ENCODE measurements around the gene ADGRF3.
"Not testable (repeated sequence)": the region's sequence is repeated elsewhere in the genome, so short reads cannot be mapped to it uniquely, and the experiment has no call there.

Gene ADGRF3, protein sequence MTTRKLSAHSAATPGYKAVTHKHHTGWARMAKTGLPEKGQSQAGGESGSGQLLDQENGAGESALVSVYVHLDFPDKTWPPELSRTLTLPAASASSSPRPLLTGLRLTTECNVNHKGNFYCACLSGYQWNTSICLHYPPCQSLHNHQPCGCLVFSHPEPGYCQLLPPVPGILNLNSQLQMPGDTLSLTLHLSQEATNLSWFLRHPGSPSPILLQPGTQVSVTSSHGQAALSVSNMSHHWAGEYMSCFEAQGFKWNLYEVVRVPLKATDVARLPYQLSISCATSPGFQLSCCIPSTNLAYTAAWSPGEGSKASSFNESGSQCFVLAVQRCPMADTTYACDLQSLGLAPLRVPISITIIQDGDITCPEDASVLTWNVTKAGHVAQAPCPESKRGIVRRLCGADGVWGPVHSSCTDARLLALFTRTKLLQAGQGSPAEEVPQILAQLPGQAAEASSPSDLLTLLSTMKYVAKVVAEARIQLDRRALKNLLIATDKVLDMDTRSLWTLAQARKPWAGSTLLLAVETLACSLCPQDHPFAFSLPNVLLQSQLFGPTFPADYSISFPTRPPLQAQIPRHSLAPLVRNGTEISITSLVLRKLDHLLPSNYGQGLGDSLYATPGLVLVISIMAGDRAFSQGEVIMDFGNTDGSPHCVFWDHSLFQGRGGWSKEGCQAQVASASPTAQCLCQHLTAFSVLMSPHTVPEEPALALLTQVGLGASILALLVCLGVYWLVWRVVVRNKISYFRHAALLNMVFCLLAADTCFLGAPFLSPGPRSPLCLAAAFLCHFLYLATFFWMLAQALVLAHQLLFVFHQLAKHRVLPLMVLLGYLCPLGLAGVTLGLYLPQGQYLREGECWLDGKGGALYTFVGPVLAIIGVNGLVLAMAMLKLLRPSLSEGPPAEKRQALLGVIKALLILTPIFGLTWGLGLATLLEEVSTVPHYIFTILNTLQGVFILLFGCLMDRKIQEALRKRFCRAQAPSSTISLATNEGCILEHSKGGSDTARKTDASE

DNA sequence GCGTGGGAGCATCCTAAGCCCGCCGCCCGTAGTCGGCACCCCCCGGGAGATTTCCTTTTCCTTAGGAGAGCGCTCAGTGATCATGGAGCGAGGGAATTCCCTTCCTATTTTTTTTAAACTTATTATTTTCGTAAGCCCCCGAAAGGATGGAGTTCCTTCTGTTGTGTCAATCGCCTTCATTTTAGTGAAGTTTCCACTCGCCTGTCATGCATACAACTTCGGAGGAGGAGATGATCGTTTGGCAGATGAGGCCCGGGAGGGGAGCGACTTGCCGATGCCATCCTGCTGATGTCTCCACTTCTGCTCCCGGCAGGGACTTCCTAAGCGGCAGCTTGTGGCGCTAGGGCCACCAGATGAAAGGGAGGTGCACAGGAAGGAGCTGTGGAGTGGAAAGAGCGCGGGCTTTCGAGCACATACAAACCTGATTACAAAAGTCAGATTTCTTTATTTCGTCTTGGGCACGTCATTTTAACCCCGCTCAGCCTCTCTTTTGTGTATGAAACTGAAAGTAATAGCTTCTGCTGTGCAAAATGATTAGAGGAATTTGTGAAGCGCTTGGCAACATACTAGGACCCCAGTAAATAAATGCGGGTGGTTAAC is at the start of gene ADGRF3:
ADGRF3 (minus strand) TSS at position 336 of the 600 bp plus-strand sequence. CDS start 555 bp downstream, outside the sequence.
- no peak for FAIRE-seq

DNA sequence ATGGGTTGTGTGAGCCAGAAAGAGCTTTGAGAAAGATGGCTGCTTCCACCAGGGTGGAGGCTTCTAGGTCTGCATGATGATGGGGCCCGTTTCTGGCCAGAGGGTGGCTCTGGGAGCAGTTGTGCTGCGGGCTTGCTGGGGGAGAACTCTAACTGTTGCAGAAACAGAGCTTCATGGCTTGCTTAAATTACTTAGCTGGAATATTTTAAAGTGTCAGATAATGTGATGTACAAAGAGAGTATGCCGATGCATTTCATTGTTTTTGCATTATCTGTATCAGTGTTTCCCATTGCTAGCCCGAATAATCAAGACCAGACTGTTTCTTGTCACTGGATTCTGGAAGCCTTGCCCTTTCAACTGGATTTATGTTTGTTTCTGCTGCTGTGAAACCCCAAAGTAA is 48.8 kb upstream of the ADGRF3 start:
- no peak for FAIRE-seq

DNA sequence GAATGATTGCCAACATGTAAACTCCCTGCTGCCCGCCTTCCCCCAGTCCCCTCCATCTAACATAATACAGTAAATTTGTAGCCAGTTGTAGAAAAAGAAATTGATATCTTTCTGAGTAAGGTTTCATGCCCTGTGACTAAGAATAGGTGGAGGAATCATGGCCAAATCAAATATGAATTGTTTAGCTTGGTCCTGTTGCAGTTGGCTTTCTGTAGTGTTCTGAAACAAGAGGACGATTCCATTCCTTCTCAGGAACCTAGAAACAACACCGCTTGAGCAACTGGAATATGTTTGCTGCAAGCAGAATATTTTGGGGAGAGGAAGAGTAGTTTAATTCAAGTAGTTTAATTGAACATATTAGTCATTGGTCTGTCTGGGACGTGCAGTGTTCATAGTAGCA is 48.1 kb upstream of the ADGRF3 start:
- no peak for FAIRE-seq

DNA sequence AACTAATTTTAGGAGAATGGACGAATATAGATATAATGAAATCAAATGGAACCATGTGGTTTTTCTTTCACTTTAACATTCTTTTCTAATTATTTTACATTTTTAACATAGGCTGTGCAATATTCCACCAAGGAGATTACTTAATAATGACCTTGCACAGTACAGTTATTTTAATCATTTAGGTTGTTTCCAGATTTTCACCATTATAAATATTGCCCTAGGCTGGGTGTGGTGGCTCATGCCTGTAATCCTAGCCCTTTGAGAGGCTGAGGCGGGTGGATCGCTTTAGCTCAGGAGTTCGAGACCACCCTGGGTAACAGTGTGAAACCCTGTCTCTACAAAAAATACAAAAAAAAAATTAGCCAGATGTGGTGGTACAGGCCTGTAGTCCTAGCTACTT is 40.6 kb upstream of the ADGRF3 start:
- no peak for FAIRE-seq

DNA sequence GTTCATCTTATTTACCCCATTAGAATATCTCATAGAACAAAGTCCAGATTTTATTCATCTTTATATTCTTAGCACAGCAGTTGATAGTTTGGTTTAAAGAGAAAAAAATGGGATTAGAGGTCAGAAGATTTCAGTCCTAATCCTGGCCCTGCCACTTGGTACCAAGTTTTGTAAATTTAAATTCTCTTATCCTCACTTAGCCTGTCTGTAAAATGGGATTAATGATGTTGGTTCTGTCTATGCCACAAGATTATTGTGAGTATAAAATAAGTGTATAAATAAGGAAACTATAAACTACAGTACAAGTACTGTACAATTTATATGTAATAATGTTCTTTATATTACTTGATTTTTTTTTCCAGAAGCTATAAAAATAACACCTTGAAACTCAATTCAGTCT is 38.0 kb upstream of the ADGRF3 start:
- FAIRE-seq, result no peak

DNA sequence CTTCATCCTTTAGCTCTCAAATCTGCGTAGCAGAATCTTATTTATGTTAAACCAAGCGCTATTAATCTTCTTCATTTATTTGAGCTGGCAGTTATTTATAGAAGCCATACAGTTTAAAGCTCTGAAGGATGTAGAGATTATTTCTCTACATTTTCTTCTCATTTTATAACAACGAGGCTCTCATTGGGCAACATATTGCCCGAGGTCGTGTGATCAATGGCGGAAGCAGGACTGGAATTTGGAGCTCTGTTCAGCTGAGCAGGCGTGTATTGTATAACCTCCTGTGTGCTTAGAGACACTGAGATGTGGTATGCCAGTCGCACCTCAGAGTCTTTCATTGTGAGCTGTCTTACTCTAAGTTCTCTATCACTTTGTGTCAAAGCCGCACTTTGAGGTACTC is 37.6 kb upstream of the ADGRF3 start:
- no peak for FAIRE-seq

DNA sequence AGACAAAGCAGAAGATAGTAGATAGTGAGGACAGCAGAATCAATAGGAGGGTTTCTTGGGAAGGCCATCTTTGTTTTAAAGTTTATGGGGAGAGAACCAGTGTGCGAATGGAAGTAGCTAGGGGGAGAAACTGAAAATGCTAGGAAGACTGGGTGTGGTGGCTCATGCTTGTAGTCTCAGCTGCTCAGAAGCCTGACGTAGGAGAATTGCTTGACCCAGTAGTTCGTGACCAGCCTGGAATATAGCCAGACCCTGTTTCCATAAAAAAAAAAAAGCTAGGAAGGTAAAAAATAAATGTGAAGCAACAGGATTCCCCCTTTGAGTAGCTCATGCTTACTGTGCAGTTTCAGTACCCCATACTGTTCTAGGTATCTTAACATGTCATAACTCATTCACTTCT is 36.0 kb upstream of the ADGRF3 start:
- FAIRE-seq, result no peak

DNA sequence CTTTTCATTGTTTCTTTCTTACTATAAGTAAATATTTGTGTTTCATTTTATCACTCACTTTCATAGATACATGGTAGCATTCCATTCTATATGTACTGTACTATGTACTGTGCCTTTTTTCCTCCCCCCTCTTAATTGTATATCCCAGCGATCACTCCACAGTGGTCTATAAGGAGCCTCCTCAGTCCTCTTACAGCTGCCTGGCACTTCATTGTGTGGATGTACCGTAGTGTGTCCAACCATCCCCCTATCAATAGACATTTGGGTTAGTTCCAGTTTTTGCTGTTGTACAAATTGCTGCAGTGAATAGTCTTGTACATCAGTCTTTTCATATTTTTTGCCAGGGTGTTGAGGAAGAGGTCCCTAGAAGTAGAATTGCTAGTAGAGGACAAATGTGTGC is 33.7 kb upstream of the ADGRF3 start:
- FAIRE-seq, result no peak

DNA sequence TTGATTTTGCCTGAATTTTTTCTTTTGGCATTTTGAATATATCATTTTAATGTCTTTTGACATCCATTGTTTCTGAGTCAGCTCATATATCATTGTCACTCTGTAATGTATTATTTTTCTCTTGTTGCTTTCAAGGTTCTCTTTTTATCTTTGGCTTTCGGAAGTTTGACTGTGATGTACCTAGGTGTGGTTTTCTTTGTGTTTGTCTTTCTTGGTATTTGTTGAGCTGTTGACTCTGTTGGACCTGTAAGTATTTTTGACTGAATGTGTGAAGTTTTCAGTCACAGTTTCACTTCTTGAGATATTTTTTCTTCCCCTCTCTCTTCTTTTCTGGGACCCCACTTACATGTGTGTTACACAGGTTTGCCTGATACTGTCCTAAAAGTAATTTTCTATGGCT is 30.2 kb upstream of the ADGRF3 start:
- no peak for FAIRE-seq

DNA sequence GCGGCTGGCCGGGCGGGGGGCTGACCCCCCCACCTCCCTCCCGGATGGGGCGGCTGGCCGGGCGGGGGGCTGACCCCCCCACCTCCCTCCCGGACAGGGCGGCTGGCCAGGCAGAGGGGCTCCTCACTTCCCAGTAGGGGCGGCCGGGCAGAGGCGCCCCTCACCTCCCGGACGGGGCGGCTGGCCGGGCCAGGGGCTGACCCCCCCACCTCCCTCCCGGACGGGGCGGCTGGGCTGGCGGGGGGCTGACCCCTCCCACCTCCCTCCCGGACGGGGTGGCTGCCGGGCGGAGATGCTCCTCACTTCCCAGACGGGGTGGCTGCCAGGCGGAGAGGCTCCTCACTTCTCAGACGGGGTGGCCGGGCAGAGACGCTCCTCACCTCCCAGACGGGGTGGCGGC is 24.3 kb upstream of the ADGRF3 start:
- not testable (repeated sequence) for FAIRE-seq

DNA sequence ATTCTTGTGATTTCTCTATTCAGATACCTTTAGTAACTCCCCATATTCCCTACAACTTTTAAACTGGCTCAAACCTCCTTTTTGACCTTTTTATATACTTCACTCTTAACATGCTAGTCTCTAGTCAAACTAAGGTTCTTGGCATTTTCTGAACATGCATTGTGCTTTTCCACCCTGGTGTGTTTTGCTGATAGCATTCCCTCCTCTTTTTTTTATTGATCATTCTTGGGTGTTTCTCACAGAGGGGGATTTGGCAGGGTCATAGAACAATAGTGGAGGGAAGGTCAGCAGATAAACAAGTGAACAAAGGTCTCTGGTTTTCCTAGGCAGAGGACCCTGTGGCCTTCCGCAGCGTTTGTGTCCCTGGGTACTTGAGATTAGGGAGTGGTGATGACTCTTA is 23.1 kb upstream of the ADGRF3 start:
- not testable (repeated sequence) for FAIRE-seq

DNA sequence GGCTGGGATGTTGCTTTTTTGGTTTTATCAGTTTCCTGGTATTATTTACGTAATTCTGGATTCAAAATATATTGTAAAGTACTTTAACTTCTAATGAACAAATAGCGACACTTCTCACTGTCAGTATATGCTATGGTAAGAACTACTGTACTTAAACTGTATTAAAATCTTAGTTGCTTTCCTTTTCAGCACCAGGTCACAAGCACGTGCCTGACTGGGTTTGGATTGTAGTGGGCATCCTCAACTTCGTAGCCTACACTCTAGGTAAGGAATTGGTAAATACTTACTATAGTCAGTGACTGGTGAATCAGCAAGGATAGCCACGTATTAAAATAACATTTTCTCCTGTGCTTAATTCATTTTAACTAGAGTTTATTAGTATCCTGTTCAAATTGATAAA is 20.4 kb upstream of the ADGRF3 start:
- no peak for FAIRE-seq

DNA sequence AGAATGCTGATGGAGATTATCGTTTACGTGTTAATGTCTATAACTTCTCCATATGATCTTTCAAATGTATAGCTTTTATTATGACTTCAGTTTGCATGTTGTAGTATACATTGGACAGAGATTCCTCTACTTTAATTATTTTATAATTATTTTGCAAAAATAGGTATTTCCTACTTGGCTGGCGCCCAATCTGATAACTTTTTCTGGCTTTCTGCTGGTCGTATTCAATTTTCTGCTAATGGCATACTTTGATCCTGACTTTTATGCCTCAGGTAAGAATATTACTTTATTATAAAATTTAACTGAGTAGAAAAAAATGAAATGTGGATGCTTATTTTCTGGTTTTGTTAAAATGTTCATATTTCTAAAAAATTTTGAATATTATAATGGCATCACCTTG is 18.1 kb upstream of the ADGRF3 start:
- FAIRE-seq, result no peak

DNA sequence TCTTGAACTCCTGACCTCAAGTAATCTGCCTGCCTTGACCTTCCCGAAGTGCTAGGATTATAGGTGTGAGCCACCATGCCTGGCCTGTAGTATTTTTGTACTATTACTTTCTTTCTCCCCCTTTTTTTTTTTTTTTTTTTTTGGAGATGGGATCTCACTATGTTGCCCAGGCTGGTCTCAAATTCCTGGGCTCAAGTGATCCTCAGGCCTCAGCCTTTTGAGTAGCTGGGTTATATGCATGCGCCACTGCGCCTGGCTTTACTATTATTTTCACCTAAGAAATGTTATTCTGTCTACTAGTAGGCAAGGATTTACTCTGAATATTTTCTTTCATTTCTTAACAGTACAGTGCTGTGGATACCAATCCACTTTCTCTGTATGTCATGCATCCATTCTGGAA is 17.4 kb upstream of the ADGRF3 start:
- FAIRE-seq, result no peak

DNA sequence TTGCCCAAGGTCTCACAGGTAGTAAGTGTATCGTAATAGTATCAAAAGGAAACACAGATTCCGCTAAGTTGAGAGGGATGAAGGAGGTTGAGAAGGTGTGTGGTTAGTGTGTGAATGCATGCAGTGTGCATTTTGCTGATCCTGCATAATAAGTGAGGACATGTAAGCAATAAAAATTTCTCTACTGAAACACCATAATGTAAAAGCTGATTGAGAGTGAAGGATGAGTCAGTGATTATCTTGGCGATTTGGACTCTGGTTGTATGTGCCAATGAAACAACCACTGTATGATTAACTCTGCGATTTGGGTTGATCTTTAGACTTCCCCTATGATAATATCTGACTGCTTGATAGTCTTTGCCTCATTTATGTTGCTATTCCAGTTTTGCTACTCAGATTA is 16.7 kb upstream of the ADGRF3 start:
- no peak for FAIRE-seq

DNA sequence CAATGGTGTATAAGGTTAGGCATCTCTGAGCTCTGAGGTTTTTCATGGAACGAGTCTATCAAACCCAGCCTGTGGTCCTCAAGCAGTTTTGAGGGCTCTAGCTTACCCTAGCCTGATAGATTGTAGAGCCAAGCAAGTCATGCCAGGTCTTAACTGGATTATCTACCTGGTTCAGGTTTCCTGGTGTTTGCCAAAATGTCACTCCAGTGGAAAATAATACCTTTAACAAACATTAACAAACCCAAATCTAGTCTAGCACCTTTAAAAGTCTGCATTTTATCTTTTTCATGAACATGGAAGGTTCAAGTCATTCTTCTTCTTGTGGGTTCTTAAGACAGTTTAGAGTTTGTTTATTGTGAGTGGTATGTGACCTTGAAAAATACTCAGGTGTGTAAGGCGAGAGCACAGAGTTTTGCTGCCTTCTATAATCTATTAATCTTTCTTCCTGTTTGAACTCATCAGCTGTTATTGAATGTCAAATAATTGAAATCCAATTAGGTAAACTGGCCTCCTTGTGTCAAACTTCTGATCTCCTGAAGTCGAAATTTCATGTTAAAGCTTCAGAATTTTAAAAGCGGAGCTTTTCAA is 13.4 kb upstream of the ADGRF3 start:
- no peak for FAIRE-seq

DNA sequence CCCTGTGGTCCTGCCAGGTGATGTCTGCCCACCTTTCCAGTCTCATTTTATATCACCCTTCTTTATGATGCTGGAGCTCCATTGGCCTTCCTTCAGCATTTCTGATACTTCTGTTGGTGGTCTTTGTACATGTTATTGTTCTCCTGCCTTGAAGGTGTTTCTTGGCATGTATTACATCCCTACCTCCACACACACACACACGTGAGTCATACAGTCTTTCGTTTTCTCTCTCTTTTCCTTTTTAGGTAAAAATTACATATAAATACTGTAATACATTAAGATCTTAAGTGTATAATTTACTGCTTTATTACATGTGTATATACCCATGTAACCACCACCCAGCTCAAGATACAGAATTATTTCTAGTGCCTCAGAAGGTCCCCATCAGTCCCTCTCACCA is 10.2 kb upstream of the ADGRF3 start:
- FAIRE-seq, result no peak

DNA sequence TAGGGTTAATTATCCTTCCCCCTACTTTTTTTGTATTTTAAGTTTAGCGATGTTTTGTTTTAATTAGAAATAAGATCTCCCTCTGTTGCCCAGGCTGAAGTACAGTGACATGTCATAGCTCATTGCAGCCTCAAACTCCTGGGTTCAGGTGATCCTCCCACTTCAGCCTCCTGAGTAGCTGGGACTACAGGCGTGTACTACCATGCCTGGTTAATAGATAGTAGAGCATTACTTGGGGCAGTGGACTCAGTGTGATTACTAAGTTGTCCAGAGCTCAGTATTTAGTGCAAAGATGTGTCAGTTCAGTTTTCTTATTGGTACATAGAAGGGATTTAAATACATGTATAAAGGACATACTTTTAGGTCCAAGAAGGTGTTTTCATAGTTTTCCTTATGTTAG is 9.5 kb upstream of the ADGRF3 start:
- FAIRE-seq, result no peak

DNA sequence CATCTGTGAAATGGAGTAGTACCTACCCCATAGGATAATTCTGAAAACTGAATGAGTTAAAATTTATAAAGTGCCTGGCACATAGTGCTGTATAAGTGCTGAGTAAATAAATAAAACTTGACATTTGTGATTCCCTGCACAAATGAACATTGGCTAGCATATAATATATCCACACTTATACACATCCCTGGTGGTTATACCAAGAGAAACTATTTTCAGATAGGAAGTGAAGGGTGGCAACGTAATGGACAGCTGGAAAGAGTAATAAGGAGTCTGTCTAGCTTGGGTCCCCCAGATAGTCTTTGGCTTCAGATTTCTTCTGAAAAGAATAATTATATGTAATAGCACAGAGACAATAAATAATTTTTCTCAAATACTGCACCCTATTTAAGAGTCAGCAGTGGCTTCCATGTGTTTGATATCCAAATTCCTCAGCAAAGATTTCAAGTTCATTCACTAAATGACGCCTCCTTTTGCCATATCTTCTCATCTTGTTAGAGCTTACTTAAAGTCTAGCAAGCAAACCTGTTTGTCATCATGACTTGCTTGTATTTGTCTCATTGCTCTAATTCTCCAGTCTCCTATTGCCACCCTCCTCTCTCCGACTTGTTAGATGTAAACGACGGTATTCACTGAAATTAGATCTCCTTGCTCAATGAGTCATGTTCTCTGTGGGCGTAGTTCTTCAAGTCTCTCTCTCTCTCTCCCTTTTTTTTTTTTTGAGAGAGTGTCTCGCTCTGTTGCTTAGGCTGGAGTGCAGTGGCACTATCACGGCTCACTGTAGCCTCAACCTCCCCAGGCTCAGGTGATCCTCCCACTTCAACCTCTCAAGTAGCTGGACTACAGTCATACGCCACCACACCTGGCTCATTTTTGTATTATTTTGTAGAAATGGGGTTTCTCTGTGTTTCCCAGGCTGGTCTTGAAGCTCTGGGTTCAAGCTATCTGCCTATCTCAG is 8.7 kb upstream of the ADGRF3 start:
- no peak for FAIRE-seq

DNA sequence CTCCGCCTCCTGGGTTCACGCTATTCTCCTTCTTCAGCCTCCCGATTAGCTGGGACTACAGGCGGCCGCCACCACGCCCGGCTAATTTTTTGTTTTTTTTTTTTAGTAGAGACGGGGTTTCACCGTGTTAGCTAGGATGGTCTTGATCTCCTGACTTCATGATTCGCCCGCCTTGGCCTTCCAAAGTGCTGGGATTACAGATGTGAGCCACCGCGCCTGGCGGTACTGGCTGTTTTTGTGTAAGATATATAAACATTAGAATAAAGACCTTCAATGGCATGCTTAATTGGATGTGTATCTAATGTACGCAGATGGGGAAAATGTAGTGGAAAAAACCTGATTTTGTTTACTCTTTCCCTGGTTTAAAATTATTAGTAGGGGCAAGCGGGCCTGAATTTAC is 7.9 kb upstream of the ADGRF3 start:
- not testable (repeated sequence) for FAIRE-seq

DNA sequence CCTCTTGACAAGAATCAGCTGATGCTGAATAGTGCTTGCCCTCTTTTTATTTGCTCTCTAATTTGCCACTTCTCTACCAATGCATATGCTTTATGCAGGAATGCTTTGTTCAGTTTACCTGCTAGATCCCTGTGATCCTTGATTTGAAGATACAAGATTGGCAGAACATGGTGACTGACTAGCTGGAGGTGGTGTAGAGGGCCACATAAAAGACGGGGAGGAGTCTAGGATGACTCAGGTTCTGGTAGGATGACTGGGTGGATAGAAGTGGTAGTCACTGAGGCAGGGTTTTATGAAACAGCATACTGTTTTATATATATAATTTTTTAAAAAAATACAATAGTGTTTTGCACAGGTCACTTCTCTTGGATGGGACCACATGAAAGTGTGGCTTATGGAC is 6.3 kb upstream of the ADGRF3 start:
- no peak for FAIRE-seq

All from endometrium (tissue), 2 donors.